ENCODE results near the gene POU6F2.
"Not testable (repeated sequence)": the region's sequence is repeated elsewhere in the genome, so short reads cannot be mapped to it uniquely, and the experiment has no call there.

The POU6F2 gene

GRCh38 chr7:39164887-39165286, 187.2 kb downstream of the POU6F2 start:
- Histone ChIP-seq H3K9me3 (ENCODE audit: control insufficient read depth in 2 of 2, low read length in 2 of 2) (no peaks in the 10 kb centered on the region), H3K4me1 (ENCODE audit: control insufficient read depth in 2 of 2, insufficient read depth in 2 of 2, low read length in 2 of 2) (no peaks in the 10 kb centered on the region), H3K27ac (ENCODE audit: low read depth in 2 of 2, low read length in 2 of 2) (no peak overlapping the region), H3K9ac (ENCODE audit: low read depth in 1 of 2, low read length in 2 of 2) (no peak overlapping the region), H3K36me3 (ENCODE audit: control insufficient read depth in 2 of 2, insufficient read depth in 2 of 2, low read length in 2 of 2) (no peaks in the 10 kb centered on the region), H3K4me3 (ENCODE audit: low read length in 2 of 2) (no peak overlapping the region), H3K27me3 (ENCODE audit: control insufficient read depth in 2 of 2, insufficient read depth in 2 of 2, low read length in 2 of 2) (no peaks in the 10 kb centered on the region)

GRCh38 chr7:39168403-39169098, 190.8 kb downstream of the POU6F2 start:
- Histone ChIP-seq H3K4me3 (ENCODE audit: low read length in 2 of 2) (no peak overlapping the region), H3K9me3 (ENCODE audit: control insufficient read depth in 2 of 2, low read length in 2 of 2) (no peaks in the 10 kb centered on the region), H3K27me3 (ENCODE audit: control insufficient read depth in 2 of 2, insufficient read depth in 2 of 2, low read length in 2 of 2) (no peaks in the 10 kb centered on the region), H3K27ac (ENCODE audit: low read depth in 2 of 2, low read length in 2 of 2) (no peak overlapping the region), H3K9ac (ENCODE audit: low read depth in 1 of 2, low read length in 2 of 2) (no peak overlapping the region), H3K36me3 (ENCODE audit: control insufficient read depth in 2 of 2, insufficient read depth in 2 of 2, low read length in 2 of 2) (no peaks in the 10 kb centered on the region), H3K4me1 (ENCODE audit: control insufficient read depth in 2 of 2, insufficient read depth in 2 of 2, low read length in 2 of 2) (no peaks in the 10 kb centered on the region)

DNA sequence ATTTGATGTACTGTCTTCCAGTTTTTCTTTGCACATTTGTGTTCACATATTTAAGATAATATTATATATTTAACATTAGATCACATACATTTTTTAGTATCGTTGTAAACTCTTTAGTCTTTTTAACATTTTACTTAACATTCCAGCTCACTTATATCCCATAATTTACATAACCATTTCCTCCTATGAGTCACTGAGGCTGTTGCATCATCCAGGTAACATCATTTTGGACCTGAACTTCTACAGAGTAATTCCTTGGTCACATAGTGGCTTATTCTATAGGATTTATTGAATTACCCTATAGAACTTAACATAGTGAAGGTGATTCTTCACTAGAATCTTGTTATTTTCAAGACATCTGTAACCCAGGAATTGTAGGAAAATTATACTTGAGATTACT, 194.4 kb downstream of the POU6F2 start:
- no peaks in the 10 kb centered on the region for H3K36me3 ChIP-seq (ENCODE audit: control insufficient read depth in 2 of 2, insufficient read depth in 2 of 2, low read length in 2 of 2)
- no peak overlapping the region for H3K9ac ChIP-seq (ENCODE audit: low read depth in 1 of 2, low read length in 2 of 2)
- H3K4me3 ChIP-seq (ENCODE audit: low read length in 2 of 2), result no peak overlapping the region
- H3K4me1 ChIP-seq (ENCODE audit: control insufficient read depth in 2 of 2, insufficient read depth in 2 of 2, low read length in 2 of 2), result no peaks in the 10 kb centered on the region
- H3K9me3 ChIP-seq (ENCODE audit: control insufficient read depth in 2 of 2, low read length in 2 of 2), result no peaks in the 10 kb centered on the region
- H3K27ac ChIP-seq (ENCODE audit: low read depth in 2 of 2, low read length in 2 of 2), result no peak overlapping the region
- no peaks in the 10 kb centered on the region for H3K27me3 ChIP-seq (ENCODE audit: control insufficient read depth in 2 of 2, insufficient read depth in 2 of 2, low read length in 2 of 2)

DNA sequence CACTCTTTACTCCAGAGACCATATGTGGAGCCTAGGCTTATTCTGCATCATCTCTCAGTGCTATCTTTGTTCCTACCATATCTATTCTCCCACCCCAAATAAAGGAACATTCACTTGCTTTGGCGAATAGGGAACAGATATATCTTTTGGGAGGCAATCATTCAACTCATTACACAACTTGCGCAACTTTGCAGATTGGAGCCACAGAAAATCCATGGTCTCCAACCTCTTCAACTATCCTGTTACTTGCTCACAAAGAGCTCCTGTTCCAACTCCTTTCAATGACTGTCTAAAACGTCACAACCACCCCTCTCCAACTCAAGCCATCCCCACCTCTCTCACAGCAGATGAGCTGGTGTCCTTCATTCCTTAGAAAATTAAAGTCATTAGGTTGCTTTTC, 203.7 kb downstream of the POU6F2 start:
- H3K9ac ChIP-seq (ENCODE audit: low read depth in 1 of 2, low read length in 2 of 2), result no peak overlapping the region
- no peak overlapping the region for H3K27ac ChIP-seq (ENCODE audit: low read depth in 2 of 2, low read length in 2 of 2)
- no peaks in the 10 kb centered on the region for H3K27me3 ChIP-seq (ENCODE audit: control insufficient read depth in 2 of 2, insufficient read depth in 2 of 2, low read length in 2 of 2)
- no peaks in the 10 kb centered on the region for H3K36me3 ChIP-seq (ENCODE audit: control insufficient read depth in 2 of 2, insufficient read depth in 2 of 2, low read length in 2 of 2)
- no peaks in the 10 kb centered on the region for H3K4me1 ChIP-seq (ENCODE audit: control insufficient read depth in 2 of 2, insufficient read depth in 2 of 2, low read length in 2 of 2)
- H3K4me3 ChIP-seq (ENCODE audit: low read length in 2 of 2), result no peak overlapping the region
- no peaks in the 10 kb centered on the region for H3K9me3 ChIP-seq (ENCODE audit: control insufficient read depth in 2 of 2, low read length in 2 of 2)

DNA sequence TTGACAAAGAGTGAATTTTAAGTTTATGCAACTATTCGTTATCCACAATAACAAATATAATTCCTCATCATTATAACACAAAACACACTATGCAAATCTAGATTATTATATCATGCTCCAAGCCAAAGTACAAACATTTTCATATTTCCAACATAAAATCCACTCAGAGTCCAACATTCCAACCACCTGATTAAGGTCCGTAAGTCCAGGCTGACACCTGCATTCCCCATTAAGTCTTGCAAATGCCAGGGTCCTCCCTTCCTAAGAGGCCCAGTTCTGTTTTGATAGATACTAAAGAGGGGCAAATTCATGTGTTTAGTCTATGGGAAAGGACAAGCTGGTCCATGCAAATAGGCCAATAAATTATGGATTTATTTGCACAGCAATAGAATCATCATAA, 206.1 kb downstream of the POU6F2 start:
- no peak overlapping the region for H3K4me3 ChIP-seq (ENCODE audit: low read length in 2 of 2)
- H3K9ac ChIP-seq (ENCODE audit: low read depth in 1 of 2, low read length in 2 of 2), result no peak overlapping the region
- H3K9me3 ChIP-seq (ENCODE audit: control insufficient read depth in 2 of 2, low read length in 2 of 2), result no peaks in the 10 kb centered on the region
- H3K27ac ChIP-seq (ENCODE audit: low read depth in 2 of 2, low read length in 2 of 2), result no peak overlapping the region
- H3K4me1 ChIP-seq (ENCODE audit: control insufficient read depth in 2 of 2, insufficient read depth in 2 of 2, low read length in 2 of 2), result no peaks in the 10 kb centered on the region
- H3K27me3 ChIP-seq (ENCODE audit: control insufficient read depth in 2 of 2, insufficient read depth in 2 of 2, low read length in 2 of 2), result no peaks in the 10 kb centered on the region
- H3K36me3 ChIP-seq (ENCODE audit: control insufficient read depth in 2 of 2, insufficient read depth in 2 of 2, low read length in 2 of 2), result no peaks in the 10 kb centered on the region

- no peaks in the 10 kb centered on the region for H3K4me1 ChIP-seq (ENCODE audit: control insufficient read depth in 2 of 2, insufficient read depth in 2 of 2, low read length in 2 of 2)
- H3K36me3 ChIP-seq (ENCODE audit: control insufficient read depth in 2 of 2, insufficient read depth in 2 of 2, low read length in 2 of 2), result no peaks in the 10 kb centered on the region
- no peak overlapping the region for H3K9ac ChIP-seq (ENCODE audit: low read depth in 1 of 2, low read length in 2 of 2)
- no peak overlapping the region for H3K4me3 ChIP-seq (ENCODE audit: low read length in 2 of 2)
- no peak overlapping the region for H3K27ac ChIP-seq (ENCODE audit: low read depth in 2 of 2, low read length in 2 of 2)
- H3K9me3 ChIP-seq (ENCODE audit: control insufficient read depth in 2 of 2, low read length in 2 of 2), result no peaks in the 10 kb centered on the region
- no peaks in the 10 kb centered on the region for H3K27me3 ChIP-seq (ENCODE audit: control insufficient read depth in 2 of 2, insufficient read depth in 2 of 2, low read length in 2 of 2)
Observed at GRCh38 chr7:39184391-39184790, 206.7 kb downstream of the POU6F2 start.

DNA sequence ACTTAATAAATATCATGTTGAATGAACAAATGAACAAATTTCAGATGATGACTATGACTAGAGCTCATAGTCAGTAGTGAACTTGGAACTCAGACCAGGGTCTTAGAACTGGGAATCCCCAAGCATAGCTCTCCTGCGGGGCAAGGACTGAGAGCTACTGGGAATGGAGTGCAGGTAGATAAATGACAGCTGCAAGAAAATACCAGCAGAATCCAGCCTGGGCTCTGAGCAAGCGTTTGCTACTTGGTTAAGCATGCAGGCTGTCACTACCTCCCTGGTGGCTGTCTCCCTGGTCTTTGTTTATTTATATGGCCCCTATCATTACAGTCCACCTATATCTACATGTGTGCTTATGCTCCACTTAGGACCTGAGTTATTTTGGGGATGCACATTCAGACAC, 208.4 kb downstream of the POU6F2 start:
- Histone ChIP-seq H3K4me1 (ENCODE audit: control insufficient read depth in 2 of 2, insufficient read depth in 2 of 2, low read length in 2 of 2) (no peaks in the 10 kb centered on the region), H3K27ac (ENCODE audit: low read depth in 2 of 2, low read length in 2 of 2) (no peak overlapping the region), H3K27me3 (ENCODE audit: control insufficient read depth in 2 of 2, insufficient read depth in 2 of 2, low read length in 2 of 2) (no peaks in the 10 kb centered on the region), H3K4me3 (ENCODE audit: low read length in 2 of 2) (no peak overlapping the region), H3K36me3 (ENCODE audit: control insufficient read depth in 2 of 2, insufficient read depth in 2 of 2, low read length in 2 of 2) (no peaks in the 10 kb centered on the region), H3K9ac (ENCODE audit: low read depth in 1 of 2, low read length in 2 of 2) (no peak overlapping the region), H3K9me3 (ENCODE audit: control insufficient read depth in 2 of 2, low read length in 2 of 2) (no peaks in the 10 kb centered on the region)

- no peaks in the 10 kb centered on the region for H3K4me1 ChIP-seq (ENCODE audit: control insufficient read depth in 2 of 2, insufficient read depth in 2 of 2, low read length in 2 of 2)
Observed at GRCh38 chr7:39186671-39187070, 209.0 kb downstream of the POU6F2 start.

GRCh38 chr7:39187130-39187529, 209.4 kb downstream of the POU6F2 start:
- no peaks in the 10 kb centered on the region for H3K36me3 ChIP-seq (ENCODE audit: control insufficient read depth in 2 of 2, insufficient read depth in 2 of 2, low read length in 2 of 2)
- H3K4me3 ChIP-seq (ENCODE audit: low read length in 2 of 2), result no peak overlapping the region
- no peaks in the 10 kb centered on the region for H3K9me3 ChIP-seq (ENCODE audit: control insufficient read depth in 2 of 2, low read length in 2 of 2)
- no peaks in the 10 kb centered on the region for H3K27me3 ChIP-seq (ENCODE audit: control insufficient read depth in 2 of 2, insufficient read depth in 2 of 2, low read length in 2 of 2)
- H3K4me1 ChIP-seq (ENCODE audit: control insufficient read depth in 2 of 2, insufficient read depth in 2 of 2, low read length in 2 of 2), result no peaks in the 10 kb centered on the region
- H3K9ac ChIP-seq (ENCODE audit: low read depth in 1 of 2, low read length in 2 of 2), result no peak overlapping the region
- no peak overlapping the region for H3K27ac ChIP-seq (ENCODE audit: low read depth in 2 of 2, low read length in 2 of 2)

More at GRCh38 chr7:39186671-39187070, 209.0 kb downstream of the POU6F2 start:
- Histone ChIP-seq H3K4me3 (ENCODE audit: low read length in 2 of 2) (no peak overlapping the region), H3K9ac (ENCODE audit: low read depth in 1 of 2, low read length in 2 of 2) (no peak overlapping the region), H3K27me3 (ENCODE audit: control insufficient read depth in 2 of 2, insufficient read depth in 2 of 2, low read length in 2 of 2) (no peaks in the 10 kb centered on the region), H3K9me3 (ENCODE audit: control insufficient read depth in 2 of 2, low read length in 2 of 2) (no peaks in the 10 kb centered on the region), H3K27ac (ENCODE audit: low read depth in 2 of 2, low read length in 2 of 2) (no peak overlapping the region), H3K36me3 (ENCODE audit: control insufficient read depth in 2 of 2, insufficient read depth in 2 of 2, low read length in 2 of 2) (no peaks in the 10 kb centered on the region)

DNA sequence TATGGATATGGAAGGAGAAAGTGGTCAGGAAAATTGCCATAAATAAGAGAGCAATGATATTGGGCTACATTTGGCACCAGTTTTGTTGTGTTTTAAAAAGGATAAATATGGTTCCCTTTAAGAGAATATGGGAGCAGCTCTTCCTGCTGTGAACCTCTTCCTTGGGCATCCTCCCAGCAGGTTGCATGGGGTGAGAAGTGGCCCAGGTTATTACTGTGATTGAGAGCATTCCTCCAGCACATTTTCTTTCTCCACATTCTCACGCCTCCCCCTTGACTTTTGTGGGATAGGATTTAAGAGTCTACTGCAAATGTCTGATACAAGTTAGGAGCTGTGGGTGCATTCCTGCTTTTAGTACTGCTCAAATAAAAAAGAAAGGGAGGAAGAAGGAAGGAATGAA, 214.8 kb downstream of the POU6F2 start:
- Histone ChIP-seq H3K4me3 (ENCODE audit: low read length in 2 of 2) (no peak overlapping the region), H3K27ac (ENCODE audit: low read depth in 2 of 2, low read length in 2 of 2) (no peak overlapping the region), H3K9me3 (ENCODE audit: control insufficient read depth in 2 of 2, low read length in 2 of 2) (no peaks in the 10 kb centered on the region), H3K4me1 (ENCODE audit: control insufficient read depth in 2 of 2, insufficient read depth in 2 of 2, low read length in 2 of 2) (no peaks in the 10 kb centered on the region), H3K27me3 (ENCODE audit: control insufficient read depth in 2 of 2, insufficient read depth in 2 of 2, low read length in 2 of 2) (no peaks in the 10 kb centered on the region), H3K36me3 (ENCODE audit: control insufficient read depth in 2 of 2, insufficient read depth in 2 of 2, low read length in 2 of 2) (no peaks in the 10 kb centered on the region), H3K9ac (ENCODE audit: low read depth in 1 of 2, low read length in 2 of 2) (no peak overlapping the region)

GRCh38 chr7:39194388-39194787, 216.7 kb downstream of the POU6F2 start:
- not testable (repeated sequence) for H3K27ac ChIP-seq (ENCODE audit: low read depth in 2 of 2, low read length in 2 of 2); H3K9me3 ChIP-seq (ENCODE audit: control insufficient read depth in 2 of 2, low read length in 2 of 2); H3K36me3 ChIP-seq (ENCODE audit: control insufficient read depth in 2 of 2, insufficient read depth in 2 of 2, low read length in 2 of 2)

More at GRCh38 chr7:39194388-39194787, 216.7 kb downstream of the POU6F2 start:
- not testable (repeated sequence) for H3K9ac ChIP-seq (ENCODE audit: low read depth in 1 of 2, low read length in 2 of 2); H3K27me3 ChIP-seq (ENCODE audit: control insufficient read depth in 2 of 2, insufficient read depth in 2 of 2, low read length in 2 of 2); H3K4me3 ChIP-seq (ENCODE audit: low read length in 2 of 2); H3K4me1 ChIP-seq (ENCODE audit: control insufficient read depth in 2 of 2, insufficient read depth in 2 of 2, low read length in 2 of 2)
